GM19463 (cell line): ENCODE results near the gene SERTAD2.
A peak's percentile ranks its signal among the peaks of the same experiment; 100 is the strongest.

Experiments
- ATAC-seq: cut with Tn5 transposase; IDR thresholded peaks from one replicate; pipeline ENCODE4 v1.9.1; 2021; ENCODE audit warnings: mild to moderate bottlenecking, moderate library complexity; ENCODE audit not compliant: unreplicated experiment

The SERTAD2 gene

DNA sequence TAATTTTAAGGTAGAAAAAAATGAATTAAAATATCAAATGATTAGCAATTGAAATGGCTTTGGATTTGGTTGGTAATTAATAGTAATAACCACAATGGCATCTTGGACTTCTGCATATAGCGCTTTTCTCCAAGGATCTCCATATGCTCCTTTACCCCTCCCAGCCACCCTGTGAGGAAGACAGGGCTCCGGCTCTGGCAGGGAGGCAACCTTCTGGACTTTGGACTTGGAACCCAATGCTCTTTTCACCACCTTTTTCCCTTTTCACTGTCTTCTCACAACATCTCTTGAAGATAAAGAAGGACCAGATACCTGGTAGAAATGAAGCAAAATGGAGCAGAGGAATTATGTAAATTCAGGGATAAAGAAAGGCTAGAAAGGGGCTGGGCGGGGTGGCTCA, 23.8 kb upstream of the SERTAD2 start:
- no peak for ATAC-seq

DNA sequence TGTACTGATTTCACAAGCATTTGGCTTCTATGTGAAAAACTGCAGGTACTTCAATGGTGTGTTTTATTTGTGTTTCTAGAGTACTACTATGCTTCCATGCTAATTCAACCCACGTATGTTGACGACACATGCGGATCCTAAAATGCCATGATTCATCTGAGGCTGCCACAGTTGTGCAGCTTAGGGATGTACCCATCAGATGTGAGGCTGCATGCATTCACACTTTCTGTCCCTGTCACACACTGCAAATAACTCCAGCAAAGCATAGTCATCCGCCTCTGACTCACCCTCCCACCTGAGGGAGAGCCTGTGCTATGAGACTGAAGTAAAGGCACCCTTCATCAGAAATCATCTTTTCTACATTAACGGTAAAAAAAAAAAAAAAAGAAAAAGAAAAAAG, 22.1 kb upstream of the SERTAD2 start:
- ATAC-seq: peak; percentile 74

GRCh38 chr2:64672708-64673107, 19.0 kb upstream of the SERTAD2 start:
- no peak for ATAC-seq

DNA sequence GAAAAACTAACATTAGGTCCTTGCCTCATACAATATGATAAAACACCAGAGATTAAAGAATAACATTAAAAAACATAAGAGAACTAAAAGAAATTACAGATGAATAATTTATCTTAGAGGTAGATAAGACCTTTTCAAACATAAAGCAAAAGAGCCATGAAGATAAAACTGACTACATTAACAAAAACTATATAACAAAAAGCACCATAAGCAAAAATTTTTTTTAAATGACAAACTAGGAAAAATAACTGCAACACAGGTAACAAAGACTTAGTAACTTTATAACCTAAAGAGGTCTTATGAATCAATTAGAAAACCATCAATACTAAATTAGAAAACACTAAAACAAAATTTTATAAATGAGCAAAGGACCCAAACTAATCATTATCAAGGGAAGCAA, 16.3 kb upstream of the SERTAD2 start:
- no peak for ATAC-seq

DNA sequence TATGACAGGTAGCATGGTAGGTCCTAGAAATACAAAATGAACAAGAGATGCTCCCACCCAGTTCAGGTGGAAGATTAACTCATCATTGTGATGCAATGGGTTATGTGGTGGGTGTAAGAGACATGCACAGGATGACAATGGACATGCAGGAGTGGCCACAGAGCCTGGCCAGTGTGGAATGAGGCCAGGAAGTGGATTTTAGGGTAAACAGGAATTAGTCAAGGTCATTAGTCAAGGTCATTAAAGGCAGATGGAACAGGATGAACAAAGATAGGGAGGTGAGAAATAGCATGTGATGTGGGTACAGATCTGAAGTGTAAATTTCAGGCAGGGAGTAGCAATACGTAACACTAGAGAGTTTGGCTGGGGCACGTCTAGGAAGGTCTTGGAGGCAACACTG, 15.6 kb upstream of the SERTAD2 start:
- ATAC-seq: no peak

- ATAC-seq: no peak
Measured at GRCh38 chr2:64668542-64668941, 14.8 kb upstream of the SERTAD2 start.

- ATAC-seq: no peak
Measured at GRCh38 chr2:64667535-64667934, 13.8 kb upstream of the SERTAD2 start.

- peak; percentile 81 for ATAC-seq
Measured at GRCh38 chr2:64666810-64667438, 13.2 kb upstream of the SERTAD2 start.

GRCh38 chr2:64665709-64666108, 12.0 kb upstream of the SERTAD2 start:
- no peak for ATAC-seq

- no peak for ATAC-seq
Measured at GRCh38 chr2:64663402-64663801, 9.7 kb upstream of the SERTAD2 start.

DNA sequence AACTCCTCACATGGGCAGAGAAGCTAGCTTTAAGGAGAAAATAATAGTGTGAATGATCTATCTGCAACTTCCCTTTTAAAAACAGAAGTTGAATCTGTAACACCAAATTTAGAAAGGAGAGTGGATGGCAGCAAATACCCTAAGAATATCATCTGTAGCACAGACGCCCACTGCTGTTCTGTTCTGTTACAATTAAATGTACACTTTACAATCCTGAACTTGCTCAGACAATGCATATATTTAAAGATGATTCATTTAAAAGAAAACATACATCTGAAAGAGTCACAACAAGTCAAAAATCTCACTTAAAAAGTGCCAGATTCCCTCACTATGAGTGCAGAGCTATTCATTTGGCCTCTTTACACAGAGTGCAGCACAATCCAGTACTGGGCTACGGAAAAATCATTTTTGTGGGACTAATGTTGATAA, 8.0 kb upstream of the SERTAD2 start:
- peak; percentile 44 for ATAC-seq

DNA sequence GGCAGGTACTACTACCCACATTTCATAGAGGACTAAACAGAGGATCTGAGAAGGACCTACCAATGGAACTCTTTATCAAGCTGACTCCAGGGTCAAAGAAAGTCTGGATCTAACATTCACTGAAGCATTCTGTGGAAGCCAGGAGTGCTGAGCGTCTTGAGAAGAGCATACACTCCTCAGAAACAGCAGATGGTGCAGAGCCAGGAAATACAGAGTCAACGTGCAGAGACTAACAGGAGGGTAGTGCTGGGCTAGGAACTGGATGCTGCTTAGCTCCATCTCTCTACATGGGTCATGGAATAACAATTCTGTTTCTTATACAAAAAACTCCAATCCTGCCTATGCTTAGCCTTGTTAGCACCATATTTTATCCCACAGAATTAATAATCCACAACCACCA, 5.5 kb upstream of the SERTAD2 start:
- no peak for ATAC-seq

DNA sequence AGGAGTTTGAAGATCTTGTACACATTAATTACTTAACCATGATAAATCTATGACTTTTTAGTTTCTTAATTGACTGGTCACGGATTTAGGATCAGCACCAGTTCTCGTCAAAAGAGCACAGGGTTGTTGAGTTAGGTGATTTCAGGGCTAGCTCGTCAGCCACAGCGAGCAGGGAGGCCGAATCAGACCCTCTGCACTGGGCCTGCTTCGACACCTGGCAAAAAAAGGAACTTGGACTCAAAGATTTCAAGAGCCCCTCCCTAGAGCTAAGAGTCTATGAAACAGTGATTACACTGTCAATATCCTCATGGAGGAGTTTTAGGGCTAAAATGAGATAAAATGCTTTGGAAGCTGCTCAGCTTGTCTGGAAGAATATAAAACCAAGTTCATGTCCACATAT, 4.6 kb upstream of the SERTAD2 start:
- ATAC-seq: no peak

- ATAC-seq: no peak
Measured at GRCh38 chr2:64657411-64657810, 3.7 kb upstream of the SERTAD2 start.

- no peak for ATAC-seq
Measured at GRCh38 chr2:64656379-64656778, 2.7 kb upstream of the SERTAD2 start.

- no peak for ATAC-seq
Measured at GRCh38 chr2:64655873-64656272, 2.2 kb upstream of the SERTAD2 start.

- no peak for ATAC-seq
Measured at GRCh38 chr2:64655018-64655664, 1.4 kb upstream of the SERTAD2 start.

DNA sequence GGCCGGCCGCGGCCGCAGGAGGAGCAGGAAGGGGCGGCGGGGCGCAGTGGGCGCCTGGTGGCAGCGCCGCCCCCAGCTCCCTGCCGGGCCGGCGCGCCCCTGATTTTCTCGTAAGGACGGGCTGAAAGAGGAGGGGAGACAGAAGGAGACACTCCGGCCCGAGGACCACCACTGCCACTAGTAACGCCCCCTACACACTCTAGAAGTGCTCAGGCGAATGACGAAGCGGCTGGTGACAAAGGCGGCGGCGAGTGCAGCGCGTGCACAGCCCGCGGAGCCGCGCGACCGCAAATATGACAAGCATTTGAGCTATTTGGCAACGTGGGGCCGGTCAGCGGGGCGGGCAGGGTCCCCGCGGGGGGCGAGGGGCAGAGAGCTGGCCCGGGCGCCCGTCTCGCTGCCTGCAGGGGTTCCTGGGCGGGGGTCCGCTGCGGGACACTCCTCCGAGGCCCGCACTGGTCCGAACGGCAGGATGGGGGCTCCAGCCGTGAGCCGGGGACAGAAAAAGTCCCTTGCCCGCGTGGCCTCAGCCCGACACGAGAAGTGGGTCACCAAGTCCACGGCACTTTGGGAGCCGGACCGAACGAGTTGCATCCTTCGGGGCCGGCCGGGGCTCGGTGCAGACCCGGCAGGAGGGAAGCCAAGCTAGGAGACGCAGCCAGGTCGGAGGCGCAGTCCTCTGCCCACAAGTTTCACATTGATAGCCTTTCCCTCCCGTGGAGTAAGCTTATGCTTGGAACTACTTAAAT, 524 bp upstream of the SERTAD2 start:
- ATAC-seq: peak; percentile 33

DNA sequence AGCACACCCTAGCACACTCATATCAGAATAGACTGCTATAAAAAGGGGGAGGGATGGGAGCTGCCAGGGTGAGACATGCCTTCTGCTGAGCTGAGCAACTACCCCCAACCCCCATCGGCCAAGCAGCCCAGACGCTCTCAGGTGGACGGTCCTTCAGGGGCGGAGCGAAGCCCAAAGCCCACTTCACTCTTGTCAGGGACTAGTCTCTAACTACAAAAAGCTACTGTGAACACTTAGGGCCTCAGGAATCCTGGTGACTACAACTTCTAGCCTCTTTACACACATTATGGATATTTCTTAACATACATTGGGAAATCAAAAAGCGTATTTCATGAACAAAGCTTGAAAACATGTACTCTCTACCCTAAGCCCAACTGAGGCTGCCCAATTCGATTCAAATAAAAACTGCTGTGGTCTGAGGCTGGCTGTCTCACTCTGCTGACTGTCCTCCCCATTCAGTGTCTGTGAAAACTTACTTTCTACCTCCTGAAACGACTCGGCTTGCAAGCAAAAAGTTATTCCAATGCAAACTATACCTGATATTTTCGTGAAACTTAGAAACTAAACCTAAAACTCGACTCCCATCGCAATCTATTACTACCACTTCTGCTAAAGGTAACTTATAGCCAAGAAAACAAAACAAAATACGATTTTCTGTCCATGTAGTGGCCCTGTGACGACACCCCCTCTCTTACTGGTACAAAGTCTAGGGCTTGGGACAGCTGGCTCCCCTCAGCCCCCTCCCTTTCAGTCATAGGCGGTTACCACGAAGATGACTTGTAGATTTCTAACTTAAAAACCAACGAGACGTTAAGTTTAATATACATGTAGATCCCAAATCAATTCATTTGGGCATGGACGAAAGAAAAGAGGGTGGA, 1.2 kb downstream of the SERTAD2 start:
- ATAC-seq: no peak

- ATAC-seq: no peak
Measured at GRCh38 chr2:64651590-64651989, 2.1 kb downstream of the SERTAD2 start.

DNA sequence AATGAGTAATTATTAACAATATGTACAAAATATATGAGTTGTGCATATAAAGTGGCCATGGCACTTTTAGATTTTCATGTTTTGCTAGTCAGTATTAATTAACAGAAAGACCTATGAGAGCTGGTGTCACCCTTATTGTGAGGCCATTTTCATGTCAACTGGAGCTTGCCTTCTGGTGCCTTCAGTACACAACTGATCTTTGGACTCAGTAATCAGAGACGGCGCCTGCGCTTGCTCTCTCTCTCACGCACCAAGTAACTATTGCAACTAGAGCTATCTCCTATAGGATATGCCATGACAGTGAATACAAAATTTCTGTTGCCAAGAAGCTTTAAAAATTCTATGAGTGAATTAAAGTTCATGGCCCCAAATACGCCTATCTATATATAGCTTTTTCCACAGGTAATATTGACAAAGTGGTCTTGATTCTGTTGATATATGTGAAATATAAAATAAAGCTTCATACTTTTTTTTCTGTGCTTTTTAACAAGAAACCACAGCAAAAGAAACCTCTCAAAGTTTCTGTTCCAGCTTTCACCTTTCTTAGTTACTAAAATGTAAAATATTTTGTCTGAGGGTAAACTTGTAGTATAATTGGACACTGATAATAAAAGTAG, 2.9 kb downstream of the SERTAD2 start:
- no peak for ATAC-seq
